Hepatic stellate cell (primary cell): Measurements from ENCODE around the gene COQ8A.

ENCODE experiments used
- DNase-seq: peaks from one replicate; pipeline ENCODE4 v3.0.0; 2011; ENCODE audit warnings: low spot score

COQ8A gene

GRCh38 chr1:226973898-226974543, 33.9 kb downstream of the COQ8A start:
- peak; percentile 55 for DNase-seq

- DNase-seq, result no peak
Observed at GRCh38 chr1:226974544-226975258, 34.6 kb downstream of the COQ8A start.

GRCh38 chr1:226975259-226976250, 35.5 kb downstream of the COQ8A start:
- DNase-seq, result no peak

- no peak for DNase-seq
Observed at GRCh38 chr1:226976276-226976977, 36.3 kb downstream of the COQ8A start.

- no peak for DNase-seq
Observed at GRCh38 chr1:226976978-226977642, 37.0 kb downstream of the COQ8A start.

GRCh38 chr1:226977643-226978431, 37.7 kb downstream of the COQ8A start:
- DNase-seq, result no peak

- DNase-seq, result no peak
Observed at GRCh38 chr1:226978432-226979114, 38.5 kb downstream of the COQ8A start.

- no peak for DNase-seq
Observed at GRCh38 chr1:226979115-226979516, 39.0 kb downstream of the COQ8A start.

- no peak for DNase-seq
Observed at GRCh38 chr1:226979517-226980121, 39.5 kb downstream of the COQ8A start.

GRCh38 chr1:226980122-226980560, 40.0 kb downstream of the COQ8A start:
- no peak for DNase-seq

GRCh38 chr1:226980565-226981385, 40.7 kb downstream of the COQ8A start:
- no peak for DNase-seq

GRCh38 chr1:226981386-226981817, 41.3 kb downstream of the COQ8A start:
- DNase-seq, result no peak

GRCh38 chr1:226981838-226982237, 41.7 kb downstream of the COQ8A start:
- no peak for DNase-seq

GRCh38 chr1:226982451-226983177, 42.5 kb downstream of the COQ8A start:
- no peak for DNase-seq

- DNase-seq, result no peak
Observed at GRCh38 chr1:226983247-226983991, 43.3 kb downstream of the COQ8A start.

GRCh38 chr1:226983992-226984364, 43.9 kb downstream of the COQ8A start:
- DNase-seq, result no peak
